HG02943 (cell line): ENCODE data around the gene CCDC136.

Experiments used
- ATAC-seq: cut with Tn5 transposase; IDR thresholded peaks from one replicate; pipeline ENCODE4 v1.9.1; 2021; ENCODE audit warnings: mild to moderate bottlenecking, low read depth, moderate library complexity; ENCODE audit not compliant: unreplicated experiment

Gene CCDC136

DNA sequence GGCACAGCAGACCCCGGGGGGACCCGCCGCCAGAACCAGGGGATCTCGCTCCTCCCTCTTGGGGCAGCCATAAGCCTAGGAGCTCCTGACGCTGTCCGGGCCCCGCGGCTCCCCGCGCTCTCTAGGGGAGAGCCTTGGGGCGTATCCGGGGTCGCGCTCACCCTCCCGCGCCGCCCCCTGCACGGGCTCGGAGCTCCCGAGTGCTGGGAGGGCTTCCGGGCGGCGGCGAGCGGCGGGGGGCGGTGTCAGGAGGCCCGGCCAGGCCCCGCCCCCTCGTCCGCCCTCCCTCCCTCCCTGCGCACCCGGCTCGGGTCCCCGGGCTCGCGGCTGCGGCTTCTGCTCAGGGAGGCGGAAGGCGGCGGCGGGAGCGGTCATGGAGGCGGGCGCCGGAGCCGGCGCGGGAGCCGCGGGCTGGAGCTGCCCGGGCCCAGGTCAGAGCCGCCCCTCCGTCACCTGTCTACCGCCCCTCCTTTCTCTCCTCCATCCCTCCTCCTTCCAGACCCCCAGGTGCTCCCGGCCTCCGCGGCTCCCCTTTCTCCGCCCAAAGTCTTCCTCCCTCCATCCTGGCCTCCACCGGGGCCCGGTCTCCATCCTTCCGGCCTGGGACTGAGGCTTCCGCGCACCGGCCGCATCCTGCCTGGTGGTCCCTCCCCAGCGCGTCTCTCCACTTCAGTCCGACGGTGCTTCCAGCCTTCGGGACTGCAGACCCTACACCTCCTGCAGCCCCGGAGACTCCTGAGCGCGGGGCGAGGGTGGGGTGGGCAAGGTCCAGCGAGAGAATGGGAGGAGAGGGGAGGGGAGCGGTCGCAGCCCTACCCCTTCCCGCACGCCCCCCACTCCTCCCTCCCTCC lies at the start of gene CCDC136:
Gene CCDC136, plus strand, starts transcription at position 848 of the 851 bp plus-strand sequence. CDS start 444 bp downstream, outside the sequence.
- peak; percentile 68 for ATAC-seq

DNA sequence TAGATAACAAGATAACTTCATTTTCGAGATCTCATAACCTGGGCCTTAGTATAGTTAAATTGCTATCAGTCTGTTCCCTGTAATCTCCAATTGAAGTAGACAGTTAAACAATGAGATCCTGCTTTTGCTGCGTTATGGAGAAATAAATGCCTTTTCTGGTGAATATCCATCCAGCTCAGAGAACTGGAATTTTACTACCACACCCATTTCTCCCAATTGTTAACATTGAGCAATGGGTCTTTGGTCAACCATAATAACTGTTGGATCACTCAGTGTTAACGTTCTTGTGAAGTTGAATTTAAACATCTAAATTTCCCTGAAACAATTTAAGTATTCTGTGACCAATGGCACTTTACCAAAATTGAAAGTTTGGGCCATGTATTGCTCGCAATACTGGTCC lies 49.6 kb upstream of the CCDC136 start:
- ATAC-seq = no peak

DNA sequence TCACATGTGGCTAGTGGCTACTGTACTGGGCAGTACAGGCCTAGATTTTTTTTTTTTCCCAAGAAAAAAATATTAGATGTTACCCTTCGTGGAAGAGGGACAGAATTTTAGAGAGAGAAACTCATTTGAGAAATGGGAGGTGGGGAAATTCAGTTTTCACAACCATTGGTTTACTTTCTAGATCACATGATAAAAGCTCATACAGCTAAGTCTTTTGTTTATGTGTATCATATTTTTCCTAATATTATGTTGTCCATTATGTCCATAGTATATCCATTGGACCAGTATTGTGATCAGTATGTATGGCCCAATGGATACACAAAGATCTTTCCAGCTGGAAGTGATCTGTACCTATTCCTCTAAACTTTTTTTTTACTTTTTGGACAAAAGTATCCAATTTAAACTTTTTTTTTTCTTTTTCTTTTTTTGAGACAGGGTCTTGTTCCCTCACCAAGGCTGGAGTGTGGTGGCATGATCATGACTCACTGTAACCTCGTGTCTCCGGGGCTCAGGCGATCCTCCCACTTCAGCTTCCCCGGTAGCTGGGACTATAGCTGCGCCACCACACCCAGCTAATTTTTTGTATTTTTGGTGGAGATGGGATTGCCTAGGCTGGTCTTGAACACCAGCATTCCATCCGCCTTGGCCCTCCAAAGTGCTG lies 48.5 kb upstream of the CCDC136 start:
- ATAC-seq = no peak

DNA sequence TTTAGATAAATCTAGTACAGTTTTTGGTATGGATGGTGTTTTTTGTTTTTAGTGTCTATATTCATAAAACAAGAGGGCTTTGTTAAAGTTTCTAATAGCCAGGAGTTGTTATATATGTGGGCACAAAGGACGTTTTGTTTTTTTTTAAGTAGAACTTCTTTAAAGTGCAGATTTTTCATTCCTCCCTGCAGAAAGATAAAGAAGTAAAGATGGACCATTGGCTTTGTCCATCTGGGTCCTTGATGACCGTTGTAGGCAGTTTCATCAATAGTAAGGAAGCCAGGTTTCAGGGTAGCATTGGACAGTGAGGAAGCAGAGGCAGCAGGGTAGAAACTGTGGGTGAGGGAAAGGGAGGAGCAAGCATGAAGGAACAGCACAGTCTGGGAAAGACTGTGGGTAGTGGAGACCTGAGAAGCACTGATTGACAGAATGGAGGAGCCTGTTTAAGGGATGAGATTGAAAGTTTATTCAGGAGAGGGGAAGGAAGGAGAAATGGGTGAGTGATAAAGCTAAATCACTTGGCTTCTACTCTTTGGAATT lies 47.3 kb upstream of the CCDC136 start:
- ATAC-seq = no peak

DNA sequence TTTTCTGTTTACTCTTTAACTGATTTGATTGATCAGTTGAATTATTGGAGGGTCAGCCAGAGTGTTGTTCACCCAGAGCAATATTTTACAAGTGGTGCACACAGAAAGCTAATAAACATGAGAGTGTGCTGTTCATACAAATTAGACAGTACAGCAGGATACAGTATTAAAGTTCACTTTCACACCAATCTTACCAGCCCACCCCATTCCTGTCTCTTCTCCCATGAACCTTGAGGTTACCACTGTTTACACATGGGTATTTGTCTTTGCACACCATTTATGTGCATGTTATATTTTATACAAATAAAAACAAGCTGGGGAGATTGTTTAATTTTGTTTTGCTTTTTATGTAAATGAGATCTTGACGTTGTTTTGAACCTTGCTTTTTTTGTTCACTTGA lies 46.1 kb upstream of the CCDC136 start:
- ATAC-seq = no peak

DNA sequence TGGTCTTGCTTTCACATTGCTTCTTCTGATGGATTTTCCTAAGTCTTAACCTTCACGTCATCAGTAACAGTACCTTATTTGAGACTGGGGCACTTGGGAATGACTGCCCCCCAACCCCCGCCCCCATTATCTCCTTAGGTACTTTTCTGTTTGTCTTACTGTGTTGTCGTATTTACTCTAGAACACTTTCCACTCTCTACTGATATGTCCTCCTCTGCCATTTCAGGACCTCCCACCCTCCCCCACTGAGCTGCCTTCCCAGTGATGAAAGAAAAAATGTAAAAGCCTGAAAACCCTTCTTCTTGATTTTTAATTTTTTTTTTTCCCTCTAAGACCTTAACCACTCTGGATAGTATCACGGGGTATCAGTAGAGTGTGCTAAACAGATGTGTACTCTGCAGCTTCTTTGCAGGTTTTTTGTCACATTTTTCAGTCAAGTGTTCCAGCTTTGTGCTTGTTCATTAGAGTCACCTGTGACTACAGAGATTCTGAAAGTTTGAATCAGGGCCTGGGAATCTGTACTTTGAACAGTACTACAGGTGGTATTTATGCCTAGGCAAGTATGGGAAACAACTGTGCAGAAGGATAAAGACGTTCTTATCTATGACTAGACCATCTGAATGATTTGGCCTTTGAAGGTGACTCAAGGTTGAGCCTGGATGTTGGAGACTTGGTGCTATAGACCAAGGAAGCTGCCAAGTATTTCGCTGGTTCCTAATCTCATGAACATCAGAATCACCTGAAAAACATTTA lies 44.3 kb upstream of the CCDC136 start:
- ATAC-seq = no peak

DNA sequence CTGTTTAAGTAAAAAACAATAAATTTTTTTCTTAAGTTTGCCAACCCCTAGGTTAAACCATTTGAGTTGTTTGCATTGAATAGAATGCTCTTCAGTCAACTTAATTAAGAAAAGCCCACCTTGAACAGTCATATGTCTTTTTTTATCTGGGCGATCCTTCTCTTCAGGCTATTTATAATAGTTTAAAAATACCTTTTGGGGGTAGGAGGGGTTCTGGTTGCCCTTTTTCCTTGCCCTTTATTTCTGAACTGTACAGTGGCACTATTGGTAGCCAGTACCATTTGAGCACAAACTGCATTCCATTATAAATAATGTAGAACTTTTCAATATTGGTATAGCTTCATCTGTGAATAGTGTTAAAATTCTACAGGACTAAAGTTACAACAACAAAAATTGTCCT lies 39.5 kb upstream of the CCDC136 start:
- no peak for ATAC-seq

DNA sequence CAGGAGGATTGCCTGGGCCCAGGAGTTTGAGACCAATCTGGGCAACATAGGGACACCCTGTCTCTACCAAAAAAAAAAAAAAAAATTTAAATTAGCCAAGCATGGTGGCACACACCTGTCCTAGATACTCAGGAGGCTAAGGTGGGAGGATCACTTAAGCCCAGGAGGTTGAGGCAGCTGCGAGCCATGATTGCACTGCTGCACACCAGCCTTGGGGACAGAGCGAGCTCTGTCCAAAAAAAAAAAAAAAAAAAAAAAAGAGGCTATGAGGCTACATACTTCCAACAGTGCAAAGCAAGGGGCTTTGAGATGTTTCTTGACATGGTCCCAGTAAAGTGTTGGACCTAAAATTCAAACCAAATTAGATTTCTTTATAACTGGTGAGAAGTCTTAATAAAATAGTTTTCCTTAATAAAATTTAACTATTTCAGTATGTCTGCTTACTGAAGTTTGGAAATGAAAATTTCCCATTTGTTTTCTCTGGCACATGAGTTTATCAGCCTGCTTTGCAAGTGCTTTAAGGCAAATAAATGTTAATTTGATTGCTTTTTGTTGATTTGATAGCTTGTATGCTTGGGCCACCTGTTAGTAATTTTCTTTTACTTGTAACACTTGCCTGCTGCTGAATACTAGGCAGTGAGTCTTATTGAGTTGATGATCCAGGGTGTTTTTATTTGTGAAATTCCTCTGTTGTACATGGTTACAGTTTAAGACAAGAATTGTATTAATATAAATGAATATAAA lies 36.5 kb upstream of the CCDC136 start:
- ATAC-seq = no peak

DNA sequence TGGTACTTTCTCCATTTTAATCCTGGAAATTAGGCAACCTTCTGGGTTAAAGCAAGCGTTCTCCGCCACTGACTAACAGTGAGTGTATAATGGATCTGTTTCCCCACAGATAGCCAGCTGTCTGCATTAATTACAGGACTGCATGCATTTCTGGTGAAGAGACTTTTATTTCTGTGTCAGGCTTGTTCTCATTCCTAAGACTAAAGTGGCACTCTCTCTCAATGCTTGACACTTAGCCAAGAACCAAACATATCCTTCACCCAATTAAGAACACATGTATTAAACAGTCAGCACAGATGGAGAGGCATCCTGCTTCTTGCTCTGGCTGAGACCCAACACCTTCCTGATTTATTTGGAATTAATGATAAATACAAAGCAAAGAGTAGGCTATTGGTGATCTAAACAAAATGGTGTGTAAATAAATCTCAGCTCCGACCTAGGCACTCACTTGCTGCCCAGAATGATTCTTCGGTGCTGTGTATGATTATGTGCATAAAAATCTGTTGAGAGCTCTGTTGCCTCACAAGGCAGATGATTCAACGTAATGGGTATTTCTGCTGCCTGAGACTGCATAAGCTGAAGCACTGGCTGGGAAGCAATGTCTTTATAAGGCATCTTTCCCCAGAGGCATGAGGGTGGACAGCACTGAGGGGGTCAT lies 35.8 kb upstream of the CCDC136 start:
- no peak for ATAC-seq

DNA sequence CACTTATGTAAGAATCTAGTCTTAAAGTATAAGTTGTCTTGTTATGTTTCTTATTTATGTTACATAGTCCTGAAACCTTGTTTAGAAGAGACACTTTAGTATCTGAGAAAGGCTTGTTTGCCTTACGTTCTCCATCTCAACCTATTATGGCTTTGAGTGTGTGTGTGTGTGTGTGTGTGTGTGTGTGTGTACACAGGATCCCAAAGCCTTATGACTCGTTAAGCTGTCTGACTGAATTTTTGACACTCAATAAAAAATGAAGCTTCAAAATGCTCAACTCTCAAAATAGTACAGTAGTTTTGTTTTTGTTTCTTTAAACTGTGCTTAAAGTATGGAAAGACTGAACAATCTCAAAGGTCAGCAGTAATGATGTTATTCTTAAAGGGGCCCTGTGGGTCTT lies 34.6 kb upstream of the CCDC136 start:
- no peak for ATAC-seq

DNA sequence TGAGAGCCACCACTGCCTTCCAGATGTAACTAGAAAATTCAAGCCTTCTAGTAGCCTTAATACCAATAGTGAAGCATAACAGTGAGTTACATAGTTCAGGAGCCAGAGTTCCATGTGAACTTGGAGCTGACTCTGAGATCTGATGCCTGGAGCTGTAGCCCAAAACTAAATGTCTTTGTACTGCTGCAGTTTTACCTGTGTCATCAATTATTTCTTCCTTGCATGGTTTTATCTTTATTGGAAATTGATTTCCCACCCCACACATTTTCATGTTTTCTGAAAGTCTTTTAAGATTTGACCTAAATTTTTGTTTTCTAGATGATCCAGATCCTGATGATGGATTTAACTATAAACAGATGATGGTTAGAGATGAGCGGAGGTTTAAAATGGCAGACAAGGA lies 33.2 kb upstream of the CCDC136 start:
- no peak for ATAC-seq

DNA sequence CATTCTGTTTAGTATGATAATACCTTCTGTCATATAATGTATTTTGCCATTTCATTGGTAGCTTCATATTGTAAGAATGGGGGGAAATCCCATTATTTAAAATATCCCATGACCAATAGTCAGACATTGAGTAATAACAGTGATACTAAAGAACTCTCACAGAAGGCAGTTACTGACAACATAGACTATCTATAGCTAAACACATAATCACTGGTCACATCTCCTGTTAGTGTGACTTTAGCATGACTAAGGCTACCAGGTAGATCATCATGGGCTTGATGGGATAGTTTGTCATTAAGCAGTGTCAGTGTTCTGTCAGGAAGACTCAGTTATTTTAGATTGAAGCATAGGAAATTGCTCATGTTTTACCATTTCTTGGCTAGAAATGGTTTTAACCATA lies 32.5 kb upstream of the CCDC136 start:
- no peak for ATAC-seq

DNA sequence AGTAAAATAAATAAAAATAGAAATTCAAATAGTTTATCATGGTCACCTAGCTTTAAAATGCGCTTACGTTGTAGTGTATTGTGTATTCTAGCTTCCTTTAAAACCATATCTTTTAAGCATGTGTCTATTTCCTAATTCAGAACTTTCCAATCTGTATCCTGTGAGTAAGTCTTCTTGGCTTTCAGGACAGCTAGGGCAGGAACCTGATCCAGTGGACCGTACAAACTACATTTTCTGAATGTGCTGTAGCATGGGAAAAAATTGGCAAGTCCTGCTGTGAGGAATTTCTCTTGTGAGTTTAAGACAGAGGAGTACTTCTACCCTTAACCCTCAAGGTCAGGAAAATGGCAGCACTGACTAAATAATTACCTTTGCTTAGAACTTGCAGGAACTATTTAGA lies 28.2 kb upstream of the CCDC136 start:
- no peak for ATAC-seq

DNA sequence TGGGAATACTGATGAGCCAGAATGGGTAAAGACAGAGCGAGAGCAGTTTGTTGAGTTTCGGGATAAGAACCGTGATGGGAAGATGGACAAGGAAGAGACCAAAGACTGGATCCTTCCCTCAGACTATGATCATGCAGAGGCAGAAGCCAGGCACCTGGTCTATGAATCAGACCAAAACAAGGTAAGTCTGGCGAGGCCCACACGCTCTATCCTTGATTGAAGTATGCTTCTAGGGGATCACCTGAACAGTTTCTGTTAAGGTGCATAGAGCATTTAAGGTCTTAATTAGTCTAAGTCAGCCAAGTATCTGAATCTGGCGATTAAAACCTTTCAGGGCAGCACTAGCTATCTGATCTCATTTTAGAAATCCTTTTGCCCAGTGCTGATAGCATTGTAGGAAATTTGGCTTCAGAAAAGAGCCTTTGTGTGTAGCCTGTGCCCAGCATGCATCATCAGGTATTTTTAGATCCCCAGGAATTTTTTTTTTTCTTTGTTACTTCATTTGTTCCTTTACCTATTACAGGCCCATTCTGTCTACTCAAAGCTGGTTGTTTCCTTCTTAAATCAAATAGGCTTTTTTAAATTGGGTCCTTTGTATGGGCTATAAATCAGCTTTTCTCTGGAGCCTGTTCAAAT lies 24.2 kb upstream of the CCDC136 start:
- no peak for ATAC-seq

DNA sequence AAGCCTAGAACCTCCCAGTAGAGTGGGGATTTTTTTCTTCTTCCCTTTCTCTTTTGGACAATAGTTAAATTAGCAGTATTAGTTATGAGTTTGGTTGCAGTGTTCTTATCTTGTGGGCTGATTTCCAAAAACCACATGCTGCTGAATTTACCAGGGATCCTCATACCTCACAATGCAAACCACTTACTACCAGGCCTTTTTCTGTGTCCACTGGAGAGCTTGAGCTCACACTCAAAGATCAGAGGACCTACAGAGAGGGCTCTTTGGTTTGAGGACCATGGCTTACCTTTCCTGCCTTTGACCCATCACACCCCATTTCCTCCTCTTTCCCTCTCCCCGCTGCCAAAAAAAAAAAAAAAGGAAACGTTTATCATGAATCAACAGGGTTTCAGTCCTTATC lies 21.5 kb upstream of the CCDC136 start:
- ATAC-seq = no peak

DNA sequence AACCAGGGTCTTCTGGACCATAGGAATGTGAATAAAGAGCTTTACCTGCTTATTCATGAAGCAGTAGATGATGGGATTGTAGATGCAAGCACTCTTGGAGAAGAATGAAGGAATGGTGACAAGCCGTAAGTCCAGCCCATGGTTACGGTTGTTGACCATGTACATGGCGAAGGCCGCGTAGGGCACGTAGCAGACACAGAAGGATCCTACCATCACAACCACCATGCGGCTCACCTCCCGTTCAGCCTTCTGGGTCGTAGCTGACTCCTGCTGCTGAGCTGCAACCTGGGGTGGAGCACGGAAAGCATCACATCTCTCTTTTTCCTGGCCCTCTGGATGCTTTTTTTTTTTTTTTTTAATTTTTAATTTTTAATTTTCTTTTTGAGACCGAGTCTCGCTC lies 18.2 kb upstream of the CCDC136 start:
- no peak for ATAC-seq

DNA sequence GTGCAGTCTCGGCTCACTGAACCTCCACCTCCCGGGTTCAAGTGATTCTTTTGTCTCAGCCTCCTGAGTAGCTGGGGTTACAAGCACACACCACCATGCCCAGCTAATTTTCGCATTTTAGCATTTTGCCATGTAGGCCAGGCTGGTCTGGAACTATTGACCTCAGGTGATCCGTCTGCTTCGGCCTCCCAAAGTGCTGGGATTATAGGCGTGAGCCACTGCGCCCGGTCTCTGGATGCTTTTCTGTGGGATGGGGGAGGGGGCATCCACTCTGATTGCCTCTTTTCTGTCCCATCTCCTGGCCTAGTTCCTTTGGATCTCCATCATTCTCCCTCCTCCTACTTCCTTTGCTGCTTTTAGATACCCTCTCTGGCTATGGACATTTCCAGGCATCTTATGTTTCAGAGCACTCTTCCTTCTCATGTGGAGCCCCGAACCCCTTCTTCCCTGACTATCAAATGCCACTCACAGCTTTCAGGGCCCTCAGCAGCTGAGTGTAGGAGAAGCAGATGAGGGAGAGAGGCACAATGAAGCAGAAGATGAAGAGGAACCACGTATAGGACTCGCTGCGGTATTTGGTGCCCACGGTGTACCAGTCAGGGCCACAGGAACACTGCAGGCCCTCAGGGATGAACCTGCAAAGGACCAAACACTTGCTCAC lies 17.6 kb upstream of the CCDC136 start:
- no peak for ATAC-seq

DNA sequence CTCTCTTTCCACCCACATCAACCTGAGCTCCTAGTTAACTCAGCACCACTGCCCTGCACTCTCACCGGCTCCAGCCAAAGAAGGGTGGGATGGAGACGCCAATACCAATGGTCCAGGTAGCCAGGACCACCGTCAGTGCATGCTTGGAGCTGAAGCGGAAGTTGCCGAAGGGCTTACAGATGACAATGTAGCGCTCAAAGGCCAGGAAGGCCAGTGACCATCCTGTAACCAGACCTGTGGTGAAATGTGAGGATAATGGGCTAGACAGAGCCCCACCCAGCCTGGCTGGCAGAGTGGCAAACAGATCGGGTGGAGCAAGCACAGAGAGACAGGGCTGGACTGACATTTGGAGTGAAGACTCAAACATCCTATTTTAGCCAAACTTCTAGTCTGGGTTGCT lies 16.8 kb upstream of the CCDC136 start:
- no peak for ATAC-seq
